ENCODE data around the gene ZMYM4.

ZMYM4 gene

DNA sequence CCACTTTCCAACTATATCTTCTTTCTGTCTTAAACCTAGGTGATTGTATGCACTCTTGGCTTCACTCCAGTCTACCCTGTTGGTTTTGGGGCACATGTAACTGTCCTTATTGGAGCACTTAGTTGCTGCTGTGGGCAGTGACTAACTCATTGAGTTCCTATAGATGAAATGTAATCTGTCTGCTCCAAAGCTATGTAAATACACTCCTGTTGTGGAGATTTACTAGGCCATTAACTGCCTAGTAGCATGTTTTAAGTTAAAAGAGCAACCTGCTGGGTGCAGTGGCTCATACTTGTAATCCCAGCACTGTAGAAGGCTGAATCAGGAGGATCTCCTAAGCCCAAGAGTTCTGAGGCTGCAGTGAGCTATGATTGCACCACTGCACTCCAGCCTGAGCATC is 137.6 kb downstream of the ZMYM4 start:
- no peak for DNase-seq (ENCODE audit: low read depth)

GRCh38 chr1:35407743-35408142 is 139.2 kb downstream of the ZMYM4 start:
- DNase-seq (ENCODE audit: low read depth), result no peak

DNA sequence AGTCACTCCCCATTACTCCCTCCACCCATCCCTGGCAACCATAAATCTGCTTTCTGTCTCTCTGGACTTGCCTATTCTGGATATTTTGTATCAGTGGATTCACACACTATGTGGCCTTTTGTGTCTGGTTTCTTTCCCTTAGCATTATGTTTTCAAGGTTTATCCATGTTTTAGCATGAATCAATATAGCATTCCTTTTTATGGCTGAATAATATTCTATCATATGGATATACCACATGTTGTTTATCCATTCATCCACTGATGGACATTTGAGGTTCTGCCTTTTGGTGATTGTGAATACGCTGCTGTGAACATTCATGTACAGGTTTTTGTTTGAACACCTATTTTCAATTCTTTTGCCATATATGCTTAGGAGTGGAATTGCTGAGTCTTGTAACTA is 140.4 kb downstream of the ZMYM4 start:
- DNase-seq (ENCODE audit: low read depth), result no peak

- no peak for DNase-seq (ENCODE audit: low read depth)
Observed at GRCh38 chr1:35426097-35426586, 157.6 kb downstream of the ZMYM4 start.

- DNase-seq (ENCODE audit: low read depth), result no peak
Observed at GRCh38 chr1:35428360-35428759, 159.9 kb downstream of the ZMYM4 start.

- DNase-seq (ENCODE audit: low read depth), result no peak
Observed at GRCh38 chr1:35430762-35431161, 162.3 kb downstream of the ZMYM4 start.

GRCh38 chr1:35431173-35431599 is 162.7 kb downstream of the ZMYM4 start:
- no peak for DNase-seq (ENCODE audit: low read depth)

GRCh38 chr1:35432231-35432630 is 163.7 kb downstream of the ZMYM4 start:
- no peak for DNase-seq (ENCODE audit: low read depth)

GRCh38 chr1:35433714-35434113 is 165.2 kb downstream of the ZMYM4 start:
- DNase-seq (ENCODE audit: low read depth), result no peak

GRCh38 chr1:35434703-35435102 is 166.2 kb downstream of the ZMYM4 start:
- DNase-seq (ENCODE audit: low read depth), result no peak

DNA sequence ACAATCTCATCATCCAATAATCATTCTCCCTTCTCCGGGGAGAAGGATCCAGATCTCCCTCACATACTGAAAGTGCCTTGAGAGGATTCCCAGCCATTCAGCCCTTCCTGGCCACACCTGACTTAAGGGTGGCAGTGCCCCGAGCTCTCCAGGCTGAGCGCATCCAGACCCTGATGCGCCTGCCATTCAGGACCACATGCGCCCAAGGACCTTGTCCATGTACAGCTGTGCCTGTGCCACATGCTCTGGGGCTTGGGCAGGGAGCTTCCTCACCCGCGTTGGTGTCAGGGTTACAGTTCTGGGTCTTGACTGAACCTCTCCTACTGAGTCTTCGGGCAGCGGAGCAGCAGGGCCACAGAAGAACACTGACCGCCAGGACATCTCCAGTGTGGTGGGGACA is 167.6 kb downstream of the ZMYM4 start:
- no peak for DNase-seq (ENCODE audit: low read depth)

- no peak for DNase-seq (ENCODE audit: low read depth)
Observed at GRCh38 chr1:35437200-35437599, 168.7 kb downstream of the ZMYM4 start.

GRCh38 chr1:35439626-35440025 is 171.1 kb downstream of the ZMYM4 start:
- no peak for DNase-seq (ENCODE audit: low read depth)

GRCh38 chr1:35441926-35442579 is 173.5 kb downstream of the ZMYM4 start:
- DNase-seq (ENCODE audit: low read depth), result no peak

DNA sequence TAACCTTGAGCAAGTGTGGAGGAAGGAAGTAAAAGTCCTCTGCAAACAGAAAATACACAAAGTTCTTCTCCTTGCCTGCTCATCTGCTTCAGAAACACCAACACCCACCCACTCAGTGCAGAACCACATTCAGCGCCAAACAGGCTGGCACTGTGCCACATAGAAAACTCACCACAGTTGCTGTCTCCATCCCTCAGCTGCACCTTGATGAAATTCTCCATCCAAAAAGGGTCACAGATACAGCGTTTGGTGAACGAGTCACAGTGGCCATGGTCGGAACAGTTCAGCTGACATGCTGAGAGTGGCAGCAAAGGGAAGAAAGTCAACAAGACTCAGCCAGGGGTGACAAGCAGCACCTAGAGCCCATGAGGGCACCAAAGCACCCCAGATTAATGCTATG is 174.2 kb downstream of the ZMYM4 start:
- peak; percentile 16 for DNase-seq (ENCODE audit: low read depth)

DNA sequence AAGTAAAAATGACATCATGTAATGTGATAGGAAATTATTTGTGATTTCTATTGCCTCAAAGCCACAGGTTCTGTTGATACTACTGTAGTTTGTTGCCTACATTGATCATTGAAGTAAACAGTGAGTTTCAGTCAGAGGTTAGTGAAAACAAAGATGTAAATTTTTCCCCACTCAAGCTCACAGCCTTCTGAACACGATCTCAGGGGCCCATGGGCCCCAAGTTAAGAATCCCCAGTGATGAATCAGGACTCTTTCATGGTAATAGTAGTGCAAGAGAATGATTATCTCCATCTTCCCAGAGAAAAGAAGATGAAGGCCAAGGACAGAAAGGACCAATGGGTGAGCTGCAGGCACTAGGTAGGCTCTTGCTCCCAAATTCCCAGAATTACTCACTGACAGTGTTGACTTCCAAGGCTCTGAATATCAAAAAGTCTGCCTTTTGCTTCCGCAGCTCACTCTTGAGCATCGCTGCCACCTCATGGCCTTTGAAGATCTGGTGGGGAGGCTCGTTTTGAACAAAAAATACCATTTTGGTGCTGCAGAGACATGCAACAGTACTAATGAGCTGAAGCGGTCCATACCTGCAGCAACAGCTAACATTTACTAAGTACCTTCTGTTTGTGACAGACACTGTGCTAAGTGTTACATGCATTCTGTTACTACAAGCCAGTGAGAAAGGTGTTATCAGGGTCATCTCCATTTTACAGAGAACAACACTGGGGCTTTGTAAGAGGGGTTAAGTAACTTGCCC is 175.4 kb downstream of the ZMYM4 start:
- DNase-seq (ENCODE audit: low read depth), result no peak

GRCh38 chr1:35444519-35444774 is 175.9 kb downstream of the ZMYM4 start:
- DNase-seq (ENCODE audit: low read depth), result no peak

DNA sequence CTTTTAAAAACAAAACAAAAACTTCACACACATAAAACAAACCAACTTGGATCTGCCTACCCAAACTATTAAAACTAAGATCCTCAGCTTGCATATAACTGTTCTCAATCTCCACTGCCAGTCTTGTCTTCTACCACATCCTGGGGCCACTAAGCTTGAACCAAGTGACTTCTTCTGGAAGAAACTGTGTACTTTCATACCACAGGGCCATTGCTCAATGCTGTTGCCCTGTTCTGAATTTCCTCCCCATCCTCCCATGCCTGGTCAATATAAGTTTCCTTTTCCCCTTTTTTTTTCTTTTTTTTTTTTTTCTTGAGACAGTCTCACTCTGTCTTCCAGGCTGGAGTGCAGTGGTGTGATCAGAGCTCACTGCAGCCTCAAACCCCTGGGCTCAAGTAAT is 178.8 kb downstream of the ZMYM4 start:
- no peak for DNase-seq (ENCODE audit: low read depth)

DNA sequence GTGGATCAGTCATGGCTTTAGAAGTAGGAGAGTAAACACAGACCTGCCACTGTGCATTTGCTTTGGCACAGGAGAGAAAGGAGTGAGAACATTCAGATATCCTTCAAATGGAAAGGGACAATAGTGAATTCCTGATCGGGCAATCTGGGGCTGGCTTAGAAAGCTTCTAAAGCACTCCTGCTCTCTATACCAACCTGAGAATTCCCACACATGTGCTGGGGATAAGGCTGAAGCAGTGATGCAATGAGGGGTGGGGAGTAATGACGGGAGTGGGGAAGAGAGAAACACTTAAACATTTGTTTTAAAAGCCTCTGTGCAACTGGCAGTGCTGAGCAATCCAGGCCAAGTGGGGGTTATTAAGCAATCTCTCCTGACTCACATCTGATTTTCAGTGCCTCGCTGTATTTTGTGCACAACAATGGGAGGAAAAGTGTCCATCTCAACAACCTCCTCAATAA is 179.9 kb downstream of the ZMYM4 start:
- DNase-seq (ENCODE audit: low read depth), result no peak

GRCh38 chr1:35449334-35450008 is 181.0 kb downstream of the ZMYM4 start:
- no peak for DNase-seq (ENCODE audit: low read depth)

DNA sequence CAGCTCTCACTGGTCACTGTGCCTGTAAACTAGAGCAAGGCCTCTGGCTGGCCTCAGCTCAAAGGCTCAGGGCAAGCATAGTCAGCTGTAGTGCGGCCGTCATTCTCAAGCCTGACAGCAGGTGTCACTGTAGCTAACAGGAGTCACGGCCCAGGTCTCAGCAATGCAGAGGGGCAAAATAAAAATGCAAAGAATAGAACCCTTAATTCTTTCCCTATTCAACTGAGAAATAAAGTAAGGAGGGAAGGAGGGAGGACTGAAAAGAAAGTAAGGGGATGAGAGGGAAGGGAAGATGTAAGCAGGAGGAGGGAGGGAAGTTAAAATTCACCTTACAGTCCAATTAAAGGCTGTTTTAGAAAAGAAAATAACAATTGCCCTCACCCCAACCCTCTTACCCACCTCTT is 182.6 kb downstream of the ZMYM4 start:
- DNase-seq (ENCODE audit: low read depth), result peak; percentile 70

DNA sequence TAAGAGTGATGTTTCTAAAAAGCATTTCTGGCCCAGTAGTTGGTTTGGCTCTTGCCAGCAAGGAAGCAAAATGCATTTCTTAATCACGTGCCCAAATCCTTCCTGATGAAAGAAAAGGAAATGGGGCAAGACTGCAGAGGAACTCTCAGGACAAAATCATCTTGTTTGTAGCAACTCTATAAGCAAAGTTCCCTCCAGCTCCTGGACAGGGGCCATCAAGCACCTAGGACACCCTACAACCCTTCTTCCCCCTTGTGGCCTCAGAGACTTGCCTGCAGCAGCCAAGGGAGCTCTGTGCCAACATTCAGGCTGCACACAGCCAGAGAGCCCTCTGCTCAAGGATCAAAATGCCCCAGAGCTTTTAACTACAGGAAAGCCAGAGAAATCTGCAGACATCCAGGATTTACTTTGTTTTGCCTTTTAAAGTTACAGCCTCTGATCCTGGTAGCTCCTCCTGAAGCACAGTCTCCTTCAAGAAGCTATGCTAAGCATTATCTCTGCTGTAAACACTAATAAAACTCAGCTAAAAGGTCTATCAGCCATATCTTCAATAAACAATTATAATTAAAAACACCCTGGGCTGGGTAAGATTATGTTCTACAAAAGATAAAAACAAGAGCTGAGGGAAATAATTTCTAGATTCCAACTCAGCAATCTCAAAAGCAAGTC is 183.7 kb downstream of the ZMYM4 start:
- no peak for DNase-seq (ENCODE audit: low read depth)

DNA sequence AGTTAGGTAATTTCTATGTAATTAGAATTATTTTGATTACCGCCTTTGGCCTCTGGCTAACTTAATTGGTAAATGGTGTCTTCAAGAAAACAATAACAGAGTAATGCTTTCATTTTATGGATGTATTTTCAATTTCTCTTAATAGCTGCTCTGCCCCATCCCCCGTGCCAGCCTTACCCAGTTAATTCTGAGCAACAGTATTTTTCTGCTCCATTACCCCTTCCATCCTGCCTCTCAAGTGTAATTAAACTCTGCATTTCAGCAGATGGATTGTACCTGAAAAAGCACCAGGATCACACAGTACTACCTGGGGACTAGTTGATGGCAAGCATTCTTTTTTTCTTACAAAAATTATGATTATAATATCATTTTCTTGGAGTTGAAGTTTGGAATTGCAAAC is 184.5 kb downstream of the ZMYM4 start:
- DNase-seq (ENCODE audit: low read depth), result no peak

Measured in stimulated activated CD8-positive, alpha-beta memory T cell treated with anti-CD3 and anti-CD28 coated beads, Interleukin-4, amount 100 ng/mL, for 24 hours (primary cell).